DMS53 treated with DMSO at 0.1 percent for 48 hours (cell line): Measurements from ENCODE around the gene MUC5AC.

Experiments
- DNase-seq: peaks from one replicate; lab custom pipeline; 2025; ENCODE audit not compliant: unreplicated experiment; lab: John Stamatoyannopoulos, UW

The MUC5AC gene

GRCh38 chr11:1195682-1196515, 38.1 kb downstream of the MUC5AC start:
- no peak for DNase-seq

GRCh38 chr11:1196516-1197391, 39.0 kb downstream of the MUC5AC start:
- DNase-seq = no peak

GRCh38 chr11:1197431-1197885, 39.7 kb downstream of the MUC5AC start:
- no peak for DNase-seq

GRCh38 chr11:1197886-1198560, 40.3 kb downstream of the MUC5AC start:
- DNase-seq = no peak

GRCh38 chr11:1198561-1199240, 40.9 kb downstream of the MUC5AC start:
- no peak for DNase-seq

- DNase-seq = no peak
Measured at GRCh38 chr11:1199241-1199750, 41.5 kb downstream of the MUC5AC start.

DNA sequence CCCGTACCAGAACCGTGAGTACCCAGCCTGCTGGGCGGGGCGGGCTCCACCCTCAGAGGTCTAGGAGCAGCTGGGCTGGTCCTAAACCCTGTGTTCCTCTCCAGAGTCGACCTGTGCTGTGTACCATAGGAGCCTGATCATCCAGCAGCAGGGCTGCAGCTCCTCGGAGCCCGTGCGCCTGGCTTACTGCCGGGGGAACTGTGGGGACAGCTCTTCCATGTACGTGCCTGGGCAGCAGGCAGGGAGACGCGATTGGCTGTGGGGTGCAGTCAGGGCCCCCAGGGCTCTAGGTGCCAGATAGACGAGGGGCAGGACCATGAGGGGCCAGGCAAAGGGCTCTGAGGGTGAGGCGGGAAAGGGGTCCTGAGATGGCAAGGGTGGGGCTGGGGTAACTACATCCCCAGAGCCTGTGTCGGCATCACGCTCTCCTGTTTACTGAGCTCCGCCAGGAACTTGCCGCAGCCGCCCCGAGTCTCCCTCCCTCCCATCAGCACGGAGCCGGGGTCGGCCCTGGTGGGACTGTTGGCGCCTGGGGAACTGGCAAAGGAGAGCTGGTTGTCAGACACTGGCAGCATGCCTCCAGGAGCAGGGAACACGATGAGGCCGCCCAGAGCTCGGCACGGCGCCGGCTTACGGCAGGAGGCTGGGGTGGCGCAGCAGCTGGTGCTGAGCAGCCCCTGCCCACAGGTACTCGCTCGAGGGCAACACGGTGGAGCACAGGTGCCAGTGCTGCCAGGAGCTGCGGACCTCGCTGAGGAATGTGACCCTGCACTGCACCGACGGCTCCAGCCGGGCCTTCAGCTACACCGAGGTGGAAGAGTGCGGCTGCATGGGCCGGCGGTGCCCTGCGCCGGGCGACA, 42.2 kb downstream of the MUC5AC start:
- no peak for DNase-seq

DNA sequence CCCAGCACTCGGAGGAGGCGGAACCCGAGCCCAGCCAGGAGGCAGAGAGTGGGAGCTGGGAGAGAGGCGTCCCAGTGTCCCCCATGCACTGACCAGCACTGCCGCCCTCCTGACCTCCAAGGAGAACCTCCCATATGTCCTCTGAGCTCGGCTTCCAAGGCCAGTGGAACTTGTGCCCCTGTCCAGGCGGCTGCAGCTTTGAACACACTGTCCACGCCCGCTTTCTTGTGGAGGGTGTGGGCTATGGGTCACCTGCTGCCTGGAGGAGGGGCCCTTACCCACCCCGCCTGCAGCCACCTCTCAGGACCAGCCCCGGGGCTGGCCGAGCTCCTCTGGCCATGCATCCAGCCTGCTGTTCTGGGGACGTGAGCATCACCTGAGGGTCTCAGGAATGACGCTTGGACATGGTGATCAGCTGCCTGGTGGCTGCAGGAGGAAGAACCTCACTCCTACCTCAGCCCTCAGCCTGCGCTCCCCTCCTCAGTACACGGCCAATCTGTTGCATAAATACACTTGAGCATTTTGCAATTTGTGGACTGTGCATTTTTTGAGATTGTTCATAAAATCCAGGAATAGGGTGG, 42.9 kb downstream of the MUC5AC start:
- DNase-seq = no peak

- no peak for DNase-seq
Measured at GRCh38 chr11:1201395-1202153, 43.8 kb downstream of the MUC5AC start.

- DNase-seq = no peak
Measured at GRCh38 chr11:1202154-1202775, 44.5 kb downstream of the MUC5AC start.

- peak; percentile 27 for DNase-seq
Measured at GRCh38 chr11:1202776-1203504, 45.2 kb downstream of the MUC5AC start.

GRCh38 chr11:1203505-1204271, 45.9 kb downstream of the MUC5AC start:
- DNase-seq = no peak

DNA sequence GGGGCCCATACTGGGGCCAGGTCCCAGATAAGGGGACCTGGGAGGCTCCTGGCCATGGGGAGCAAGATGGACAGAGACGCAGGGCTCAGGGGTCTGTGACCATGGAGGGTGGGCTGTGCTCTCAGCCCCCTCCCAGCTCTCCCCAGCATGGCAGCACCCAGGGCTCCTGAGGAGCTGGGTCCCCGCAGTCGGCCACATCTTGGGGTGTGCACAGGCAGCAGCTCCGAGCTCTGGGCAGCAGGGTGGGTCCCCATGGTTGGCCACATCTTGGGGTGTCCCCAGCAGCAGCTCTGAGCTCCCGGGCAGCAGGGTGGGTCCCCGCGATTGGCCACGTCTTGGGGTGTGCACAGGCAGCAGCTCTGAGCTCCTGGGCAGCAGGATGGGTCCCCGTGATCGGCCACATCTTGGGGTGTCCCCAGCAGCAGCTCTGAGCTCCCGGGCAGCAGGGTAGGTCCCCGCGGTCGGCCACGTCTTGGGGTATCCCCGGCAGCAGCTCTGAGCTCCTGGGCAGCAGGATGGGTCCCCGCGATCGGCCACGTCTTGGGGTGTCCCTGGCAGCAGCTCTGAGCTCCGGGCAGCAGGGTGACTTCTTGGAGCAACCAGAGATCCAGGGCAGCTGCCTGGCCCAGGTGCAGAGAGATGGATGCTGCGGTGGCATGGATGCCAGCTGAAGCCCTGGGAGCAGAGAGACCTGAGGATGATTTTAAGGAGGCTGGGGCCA, 46.8 kb downstream of the MUC5AC start:
- no peak for DNase-seq

GRCh38 chr11:1205121-1205986, 47.6 kb downstream of the MUC5AC start:
- no peak for DNase-seq

GRCh38 chr11:1205987-1206331, 48.2 kb downstream of the MUC5AC start:
- DNase-seq = no peak
